Astrocyte (in vitro differentiated cells and primary cell): ENCODE measurements around the gene EMC8. TPM values are rescaled to one million over a fixed set of nuclear protein-coding genes. Genes with fewer than 3 reads are reported as not detected.

Experiments
- DNase-seq: peaks from one replicate; pipeline ENCODE4 v3.0.0-alpha.2; 2010; ENCODE audit warnings: low read depth
- FAIRE-seq: peaks from 2 replicates; lab custom pipeline; 2011; peaks lifted over from hg19 to GRCh38; lab: Jason Lieb, UNC
- H2AFZ ChIP-seq: 2 replicates; pipeline ENCODE4 v1.6.0; 2012; ENCODE audit warnings: low read depth, low read length, inconsistent platforms
- H3K27ac ChIP-seq: 2 replicates; pipeline ENCODE4 v1.5.1; 2011; ENCODE audit warnings: low read depth, low read length, inconsistent platforms
- H3K27me3 ChIP-seq: 2 replicates; pipeline ENCODE4 v1.6.0; 2011; ENCODE audit warnings: low read length, inconsistent platforms; ENCODE audit not compliant: insufficient read depth
- H3K36me3 ChIP-seq: 2 replicates; pipeline ENCODE4 v1.5.1; 2011; ENCODE audit warnings: low read length, inconsistent platforms; ENCODE audit not compliant: insufficient read depth
- H3K4me1 ChIP-seq: 2 replicates; pipeline ENCODE4 v1.5.1; 2011; ENCODE audit warnings: low read length, inconsistent platforms; ENCODE audit not compliant: insufficient read depth
- H3K4me2 ChIP-seq: 2 replicates; pipeline ENCODE4 v1.6.0; 2012; ENCODE audit warnings: low read length, inconsistent platforms
- H3K4me3 ChIP-seq: 2 replicates; pipeline ENCODE4 v1.5.1; 2011; ENCODE audit warnings: low read depth, mild to moderate bottlenecking, low read length, inconsistent platforms; ENCODE audit not compliant: insufficient read depth
- H3K79me2 ChIP-seq: 2 replicates; pipeline ENCODE4 v1.6.0; 2012; ENCODE audit warnings: mild to moderate bottlenecking, low read length, inconsistent platforms; ENCODE audit not compliant: insufficient read depth
- H3K9ac ChIP-seq: 2 replicates; pipeline ENCODE4 v1.6.0; 2012; ENCODE audit warnings: mild to moderate bottlenecking, low read length, inconsistent platforms
- H3K9me3 ChIP-seq: 2 replicates; pipeline ENCODE4 v1.5.1; 2012; ENCODE audit warnings: low read depth, mild to moderate bottlenecking, low read length, inconsistent platforms; ENCODE audit not compliant: insufficient read depth
- H4K20me1 ChIP-seq: 2 replicates; pipeline ENCODE4 v1.6.0; 2012; ENCODE audit warnings: low read length, inconsistent platforms; ENCODE audit not compliant: insufficient read depth
- H3K27ac Mint-ChIP-seq: one replicate; pipeline ENCODE4 v1.8.0; 2021; ENCODE audit warnings: mild to moderate bottlenecking, mixed read lengths; ENCODE audit not compliant: unreplicated experiment
- H3K27me3 Mint-ChIP-seq: one replicate; pipeline ENCODE4 v1.8.0; 2021; ENCODE audit warnings: low read depth, mixed read lengths; ENCODE audit not compliant: unreplicated experiment
- H3K36me3 Mint-ChIP-seq: one replicate; pipeline ENCODE4 v1.8.0; 2021; ENCODE audit warnings: low read depth, mixed read lengths; ENCODE audit not compliant: unreplicated experiment
- H3K4me1 Mint-ChIP-seq: one replicate; pipeline ENCODE4 v1.8.0; 2021; ENCODE audit warnings: low read depth, mixed read lengths; ENCODE audit not compliant: unreplicated experiment
- H3K4me3 Mint-ChIP-seq: one replicate; pipeline ENCODE4 v1.8.0; 2021; ENCODE audit warnings: mild to moderate bottlenecking, moderate library complexity, mixed read lengths; ENCODE audit not compliant: unreplicated experiment
- H3K9me3 Mint-ChIP-seq: one replicate; pipeline ENCODE4 v1.8.0; 2021; ENCODE audit warnings: mild to moderate bottlenecking, mixed read lengths; ENCODE audit not compliant: unreplicated experiment
- EZH2 ChIP-seq: IDR thresholded peaks from 2 replicates; pipeline ENCODE4 v1.6.1; 2012; ENCODE audit warnings: mild to moderate bottlenecking, low read length, inconsistent platforms; ENCODE audit not compliant: insufficient read depth
- total RNA-seq: library from RNA; stranded (reverse); gene quantifications from 2 replicates; pipeline ENCODE4 v1.2.1, GENCODE V29; 2021
- TF ChIP-seq, protein P1 (sequence below): IDR thresholded peaks from 2 replicates; pipeline ENCODE4 v1.5.1; 2011; ENCODE audit warnings: low read depth, mild to moderate bottlenecking, inconsistent platforms, low read length, moderate library complexity; ENCODE audit not compliant: insufficient read depth

EMC8 gene
- total RNA-seq, 1 donor from 2014 or later = 42.7 TPM

- TF ChIP-seq, protein P1, sequence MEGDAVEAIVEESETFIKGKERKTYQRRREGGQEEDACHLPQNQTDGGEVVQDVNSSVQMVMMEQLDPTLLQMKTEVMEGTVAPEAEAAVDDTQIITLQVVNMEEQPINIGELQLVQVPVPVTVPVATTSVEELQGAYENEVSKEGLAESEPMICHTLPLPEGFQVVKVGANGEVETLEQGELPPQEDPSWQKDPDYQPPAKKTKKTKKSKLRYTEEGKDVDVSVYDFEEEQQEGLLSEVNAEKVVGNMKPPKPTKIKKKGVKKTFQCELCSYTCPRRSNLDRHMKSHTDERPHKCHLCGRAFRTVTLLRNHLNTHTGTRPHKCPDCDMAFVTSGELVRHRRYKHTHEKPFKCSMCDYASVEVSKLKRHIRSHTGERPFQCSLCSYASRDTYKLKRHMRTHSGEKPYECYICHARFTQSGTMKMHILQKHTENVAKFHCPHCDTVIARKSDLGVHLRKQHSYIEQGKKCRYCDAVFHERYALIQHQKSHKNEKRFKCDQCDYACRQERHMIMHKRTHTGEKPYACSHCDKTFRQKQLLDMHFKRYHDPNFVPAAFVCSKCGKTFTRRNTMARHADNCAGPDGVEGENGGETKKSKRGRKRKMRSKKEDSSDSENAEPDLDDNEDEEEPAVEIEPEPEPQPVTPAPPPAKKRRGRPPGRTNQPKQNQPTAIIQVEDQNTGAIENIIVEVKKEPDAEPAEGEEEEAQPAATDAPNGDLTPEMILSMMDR = no peak
- no peak for TF ChIP-seq EZH2
These were observed 33.4 kb upstream of the EMC8 start for GRCh38 chr16:85832570-85833218.

GRCh38 chr16:85830821-85831220, 31.5 kb upstream of the EMC8 start:
- no peaks in the 10 kb centered on the region for H3K4me1 Mint-ChIP-seq
- no peak for FAIRE-seq
- no peaks in the 10 kb centered on the region for H3K4me1 ChIP-seq
- no peaks in the 10 kb centered on the region for H3K36me3 ChIP-seq
- peaks cover 9% of the 10 kb centered on the region for H3K9me3 Mint-ChIP-seq
- TF ChIP-seq, protein P1 = no peak
- TF ChIP-seq EZH2 = no peak
- no peak overlapping the region for H3K4me2 ChIP-seq
- H3K27ac ChIP-seq = no peak overlapping the region
- H3K79me2 ChIP-seq = no peaks in the 10 kb centered on the region
- H3K36me3 Mint-ChIP-seq = no peaks in the 10 kb centered on the region
- H3K9me3 ChIP-seq = no peaks in the 10 kb centered on the region
- no peak overlapping the region for H2AFZ ChIP-seq
- no peak overlapping the region for H3K4me3 ChIP-seq
- DNase-seq = no peak
- H3K27me3 ChIP-seq = peaks cover 3% of the 10 kb centered on the region
- H3K27ac Mint-ChIP-seq = no peak overlapping the region
- H3K9ac ChIP-seq = no peak overlapping the region
- peaks cover 52% of the 10 kb centered on the region for H3K27me3 Mint-ChIP-seq
- H3K4me3 Mint-ChIP-seq = no peak overlapping the region
- H4K20me1 ChIP-seq = no peaks in the 10 kb centered on the region

More at GRCh38 chr16:85832570-85833218, 33.4 kb upstream of the EMC8 start:
- Mint-ChIP-seq H3K27ac (no peak overlapping the region), H3K36me3 (no peaks in the 10 kb centered on the region), H3K4me1 (no peaks in the 10 kb centered on the region), H3K27me3 (peaks cover 61% of the 10 kb centered on the region), H3K4me3 (no peak overlapping the region), H3K9me3 (peaks cover 9% of the 10 kb centered on the region)
- Histone ChIP-seq H3K79me2 (no peaks in the 10 kb centered on the region), H3K9ac (no peak overlapping the region), H3K27ac (no peak overlapping the region), H3K27me3 (peaks cover 3% of the 10 kb centered on the region), H2AFZ (no peak overlapping the region), H3K4me1 (no peaks in the 10 kb centered on the region), H3K4me3 (no peak overlapping the region), H3K4me2 (no peak overlapping the region), H3K9me3 (peaks cover 3% of the 10 kb centered on the region), H3K36me3 (no peaks in the 10 kb centered on the region), H4K20me1 (no peaks in the 10 kb centered on the region)
- FAIRE-seq (no peak), DNase-seq (no peak)

DNA sequence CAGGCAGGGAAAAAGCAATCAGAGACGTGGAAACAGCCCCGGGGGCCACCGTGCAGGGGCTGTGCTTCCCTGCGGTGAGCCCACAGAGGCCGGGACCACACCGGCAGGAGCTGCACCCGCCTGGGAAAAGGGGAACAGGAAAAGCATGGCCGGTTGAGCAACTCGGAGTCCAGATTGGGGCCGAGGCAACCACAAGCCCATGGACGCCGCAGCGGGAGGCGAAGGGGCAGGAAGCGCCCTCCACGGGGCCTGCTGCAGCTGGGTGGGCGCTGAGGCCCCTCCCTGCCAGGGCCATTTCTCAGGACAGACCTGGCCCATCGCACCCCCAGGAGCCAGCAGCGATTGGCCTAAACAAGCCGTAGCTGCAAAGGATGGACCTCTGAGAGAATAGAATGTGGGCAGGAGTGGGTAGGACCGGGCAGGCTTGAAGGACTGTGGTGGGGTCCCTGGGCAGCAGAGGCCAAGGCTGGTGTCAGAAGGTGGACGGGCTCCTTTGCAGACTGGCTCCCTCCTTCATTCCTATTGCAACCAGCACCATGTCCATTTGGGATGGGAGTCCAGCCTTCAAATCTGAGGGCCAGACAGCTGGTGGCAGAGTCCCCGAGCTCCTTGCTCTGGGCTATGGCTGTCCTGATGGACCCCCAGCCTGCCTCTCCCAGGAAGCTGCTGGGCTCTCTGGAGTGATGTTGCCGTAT, 30.6 kb upstream of the EMC8 start:
- H3K4me3 ChIP-seq = no peak overlapping the region
- Mint-ChIP-seq H3K4me1 (no peaks in the 10 kb centered on the region), H3K27me3 (peaks cover 52% of the 10 kb centered on the region), H3K4me3 (no peak overlapping the region), H3K9me3 (peaks cover 9% of the 10 kb centered on the region), H3K27ac (no peak overlapping the region), H3K36me3 (peaks cover 1% of the 10 kb centered on the region)
- H3K79me2 ChIP-seq = no peaks in the 10 kb centered on the region
- no peaks in the 10 kb centered on the region for H3K4me1 ChIP-seq
- H3K4me2 ChIP-seq = no peak overlapping the region
- no peak for FAIRE-seq
- H3K9ac ChIP-seq = no peak overlapping the region
- TF ChIP-seq EZH2 = no peak
- TF ChIP-seq, protein P1 = no peak
- no peak overlapping the region for H2AFZ ChIP-seq
- no peaks in the 10 kb centered on the region for H3K36me3 ChIP-seq
- H3K27me3 ChIP-seq = peaks cover 3% of the 10 kb centered on the region
- no peaks in the 10 kb centered on the region for H4K20me1 ChIP-seq
- no peak for DNase-seq
- no peaks in the 10 kb centered on the region for H3K9me3 ChIP-seq
- no peak overlapping the region for H3K27ac ChIP-seq
